Measurements from ENCODE around the gene ACKR2. TPM values are rescaled to one million over a fixed set of nuclear protein-coding genes. Genes with fewer than 3 reads are reported as not detected.

Gene ACKR2
- total RNA-seq, 2 experiments from 2014 or later: 2.3 to 2.6 TPM

- no peak for ATAC-seq
- Mint-ChIP-seq H3K4me3 (no peak overlapping the region), H3K27me3 (no peaks in the 10 kb centered on the region), H3K4me1 (peaks cover 10% of the 10 kb centered on the region), H3K36me3 (peaks cover 32% of the 10 kb centered on the region), H3K27ac (no peak overlapping the region), H3K9me3 (ENCODE audit: low read depth) (no peaks in the 10 kb centered on the region)
- DNase-seq: no peak
- CTCF ChIA-PET: interaction anchor here (1.0 to 1.6 kb wide), 2 partner anchors 9 to 45 kb away, joined by 3 to 7 read pairs; no protein-coding TSS in a partner anchor
Measured at GRCh38 chr3:42786212-42786611, 23.0 kb upstream of the ACKR2 start.

GRCh38 chr3:42786631-42787030, 22.6 kb upstream of the ACKR2 start:
- no peak overlapping the region for H3K27ac Mint-ChIP-seq
- no peak for DNase-seq
- H3K4me1 Mint-ChIP-seq: peaks cover 10% of the 10 kb centered on the region
- CTCF ChIA-PET: interaction anchor here (1.0 kb wide), 1 partner anchor 8 kb away, joined by 3 read pairs; no protein-coding TSS in a partner anchor
- H3K4me3 Mint-ChIP-seq: no peak overlapping the region
- no peaks in the 10 kb centered on the region for H3K27me3 Mint-ChIP-seq
- no peaks in the 10 kb centered on the region for H3K9me3 Mint-ChIP-seq (ENCODE audit: low read depth)
- no peak for ATAC-seq
- H3K36me3 Mint-ChIP-seq: peaks cover 32% of the 10 kb centered on the region

GRCh38 chr3:42790714-42791229, 18.5 kb upstream of the ACKR2 start:
- no peak overlapping the region for H3K4me3 Mint-ChIP-seq
- H3K27me3 Mint-ChIP-seq: no peaks in the 10 kb centered on the region
- H3K9me3 Mint-ChIP-seq (ENCODE audit: low read depth): no peaks in the 10 kb centered on the region
- CTCF ChIA-PET: interaction anchor here (1.5 kb wide), 1 partner anchor 41 kb away, joined by 4 read pairs; no protein-coding TSS in a partner anchor
- DNase-seq (no peak), ATAC-seq (no peak)
- no peak overlapping the region for H3K27ac Mint-ChIP-seq
- H3K36me3 Mint-ChIP-seq: peaks cover 35% of the 10 kb centered on the region
- peaks cover 8% of the 10 kb centered on the region for H3K4me1 Mint-ChIP-seq

GRCh38 chr3:42795621-42796181, 13.5 kb upstream of the ACKR2 start:
- DNase-seq (no peak), ATAC-seq (no peak)
- Mint-ChIP-seq H3K9me3 (ENCODE audit: low read depth) (no peaks in the 10 kb centered on the region), H3K4me1 (peaks cover 15% of the 10 kb centered on the region), H3K36me3 (peaks cover 34% of the 10 kb centered on the region), H3K4me3 (no peak overlapping the region), H3K27me3 (no peaks in the 10 kb centered on the region), H3K27ac (no peak overlapping the region)
- CTCF ChIA-PET: interaction anchor here (0.5 to 4.0 kb wide), 4 partner anchors 8 to 246 kb away, joined by 3 to 14 read pairs (median 3); partner anchors contain the start of gene HIGD1A

- Mint-ChIP-seq H3K4me1 (peaks cover 16% of the 10 kb centered on the region), H3K27me3 (no peaks in the 10 kb centered on the region), H3K4me3 (no peak overlapping the region), H3K36me3 (peaks cover 31% of the 10 kb centered on the region), H3K9me3 (ENCODE audit: low read depth) (no peaks in the 10 kb centered on the region), H3K27ac (no peak overlapping the region)
- CTCF ChIA-PET: interaction anchor here (0.5 to 4.0 kb wide), 4 partner anchors 7 to 247 kb away, joined by 3 to 14 read pairs (median 4); partner anchors contain the start of gene HIGD1A
- ATAC-seq (no peak), DNase-seq (no peak)
Measured at GRCh38 chr3:42796332-42796885, 12.8 kb upstream of the ACKR2 start.

- CTCF ChIA-PET: no interaction called here
- H3K9me3 Mint-ChIP-seq (ENCODE audit: low read depth): no peaks in the 10 kb centered on the region
Measured at GRCh38 chr3:42799376-42799775, 9.9 kb upstream of the ACKR2 start.

GRCh38 chr3:42800251-42800650, 9.0 kb upstream of the ACKR2 start:
- CTCF ChIA-PET: interaction anchor here (1.0 kb wide), 1 partner anchor 74 kb away, joined by 3 read pairs; no protein-coding TSS in a partner anchor
- Mint-ChIP-seq H3K27ac (no peak overlapping the region), H3K36me3 (peaks cover 25% of the 10 kb centered on the region), H3K27me3 (no peaks in the 10 kb centered on the region), H3K9me3 (ENCODE audit: low read depth) (no peaks in the 10 kb centered on the region), H3K4me1 (peaks cover 40% of the 10 kb centered on the region), H3K4me3 (no peak overlapping the region)
- DNase-seq (no peak), ATAC-seq (no peak)

More at GRCh38 chr3:42799376-42799775, 9.9 kb upstream of the ACKR2 start:
- Mint-ChIP-seq H3K27me3 (no peaks in the 10 kb centered on the region), H3K27ac (no peak overlapping the region), H3K4me1 (peaks cover 34% of the 10 kb centered on the region), H3K36me3 (peaks cover 27% of the 10 kb centered on the region), H3K4me3 (no peak overlapping the region)
- DNase-seq (no peak), ATAC-seq (no peak)

- Mint-ChIP-seq H3K4me3 (no peak overlapping the region), H3K27ac (no peak overlapping the region), H3K9me3 (ENCODE audit: low read depth) (no peaks in the 10 kb centered on the region), H3K27me3 (peaks cover 8% of the 10 kb centered on the region), H3K4me1 (peaks cover 41% of the 10 kb centered on the region), H3K36me3 (peaks cover 21% of the 10 kb centered on the region)
- CTCF ChIA-PET: interaction anchor here (1.0 kb wide), 1 partner anchor 73 kb away, joined by 3 read pairs; no protein-coding TSS in a partner anchor
- ATAC-seq: no peak
- DNase-seq: no peak
Measured at GRCh38 chr3:42801048-42801620, 8.1 kb upstream of the ACKR2 start.

GRCh38 chr3:42801784-42802183, 7.5 kb upstream of the ACKR2 start:
- Mint-ChIP-seq H3K27me3 (peaks cover 14% of the 10 kb centered on the region), H3K4me1 (peaks cover 38% of the 10 kb centered on the region), H3K4me3 (no peak overlapping the region), H3K36me3 (peaks cover 18% of the 10 kb centered on the region), H3K9me3 (ENCODE audit: low read depth) (no peaks in the 10 kb centered on the region), H3K27ac (no peak overlapping the region)
- CTCF ChIA-PET: no interaction called here
- DNase-seq (no peak), ATAC-seq (no peak)

- H3K4me1 Mint-ChIP-seq: peaks cover 38% of the 10 kb centered on the region
- H3K9me3 Mint-ChIP-seq (ENCODE audit: low read depth): no peaks in the 10 kb centered on the region
- peaks cover 23% of the 10 kb centered on the region for H3K27me3 Mint-ChIP-seq
- CTCF ChIA-PET: interaction anchor here (0.8 to 2.6 kb wide), 5 partner anchors 8 to 299 kb away, joined by 3 to 14 read pairs (median 5); no protein-coding TSS in a partner anchor
- peaks cover 18% of the 10 kb centered on the region for H3K36me3 Mint-ChIP-seq
- no peak for ATAC-seq
- H3K27ac Mint-ChIP-seq: peak overlapping the region; percentile 37
- DNase-seq: no peak
- H3K4me3 Mint-ChIP-seq: peak overlapping the region; percentile 100
Measured at GRCh38 chr3:42802876-42803413, 6.3 kb upstream of the ACKR2 start.

GRCh38 chr3:42803414-42804105, 5.7 kb upstream of the ACKR2 start:
- Mint-ChIP-seq H3K27me3 (peaks cover 28% of the 10 kb centered on the region), H3K4me1 (peaks cover 38% of the 10 kb centered on the region), H3K27ac (peak overlapping the region; percentile 95), H3K4me3 (peak overlapping the region; percentile 100), H3K9me3 (ENCODE audit: low read depth) (no peaks in the 10 kb centered on the region), H3K36me3 (peaks cover 18% of the 10 kb centered on the region)
- ATAC-seq: peak; percentile 25
- peak; percentile 64 for DNase-seq
- CTCF ChIA-PET: interaction anchor here (0.8 to 2.6 kb wide), 5 partner anchors 9 to 298 kb away, joined by 3 to 14 read pairs (median 5); no protein-coding TSS in a partner anchor

GRCh38 chr3:42804106-42804830, 5.0 kb upstream of the ACKR2 start, which contains the start of gene HIGD1A:
TSS of gene HIGD1A (minus strand) at chr3:42804490. CDS start at chr3:42794253, 10,237 bp downstream.
- Mint-ChIP-seq H3K9me3 (ENCODE audit: low read depth) (no peaks in the 10 kb centered on the region), H3K4me1 (peaks cover 38% of the 10 kb centered on the region), H3K36me3 (peaks cover 17% of the 10 kb centered on the region)

More at GRCh38 chr3:42804106-42804830, 5.0 kb upstream of the ACKR2 start, which contains the start of gene HIGD1A:
- peak within 1 kb of the TSS; percentile 95 for H3K27ac Mint-ChIP-seq
- peak; percentile 96 for DNase-seq
- H3K4me3 Mint-ChIP-seq: peak within 1 kb of the TSS; percentile 100
- CTCF ChIA-PET: interaction anchor here (1.2 to 2.6 kb wide), 6 partner anchors 9 to 303 kb away, joined by 3 to 14 read pairs (median 4); no protein-coding TSS in a partner anchor
- peaks cover 31% of the 10 kb centered on the region for H3K27me3 Mint-ChIP-seq
- peak; percentile 99 for ATAC-seq
